HG03097 (cell line): Measurements from ENCODE around the gene ERI2.

Experiments used
- ATAC-seq: cut with Tn5 transposase; IDR thresholded peaks from one replicate; pipeline ENCODE4 v1.9.1; 2021; ENCODE audit not compliant: unreplicated experiment, low FRiP score

Gene ERI2

DNA sequence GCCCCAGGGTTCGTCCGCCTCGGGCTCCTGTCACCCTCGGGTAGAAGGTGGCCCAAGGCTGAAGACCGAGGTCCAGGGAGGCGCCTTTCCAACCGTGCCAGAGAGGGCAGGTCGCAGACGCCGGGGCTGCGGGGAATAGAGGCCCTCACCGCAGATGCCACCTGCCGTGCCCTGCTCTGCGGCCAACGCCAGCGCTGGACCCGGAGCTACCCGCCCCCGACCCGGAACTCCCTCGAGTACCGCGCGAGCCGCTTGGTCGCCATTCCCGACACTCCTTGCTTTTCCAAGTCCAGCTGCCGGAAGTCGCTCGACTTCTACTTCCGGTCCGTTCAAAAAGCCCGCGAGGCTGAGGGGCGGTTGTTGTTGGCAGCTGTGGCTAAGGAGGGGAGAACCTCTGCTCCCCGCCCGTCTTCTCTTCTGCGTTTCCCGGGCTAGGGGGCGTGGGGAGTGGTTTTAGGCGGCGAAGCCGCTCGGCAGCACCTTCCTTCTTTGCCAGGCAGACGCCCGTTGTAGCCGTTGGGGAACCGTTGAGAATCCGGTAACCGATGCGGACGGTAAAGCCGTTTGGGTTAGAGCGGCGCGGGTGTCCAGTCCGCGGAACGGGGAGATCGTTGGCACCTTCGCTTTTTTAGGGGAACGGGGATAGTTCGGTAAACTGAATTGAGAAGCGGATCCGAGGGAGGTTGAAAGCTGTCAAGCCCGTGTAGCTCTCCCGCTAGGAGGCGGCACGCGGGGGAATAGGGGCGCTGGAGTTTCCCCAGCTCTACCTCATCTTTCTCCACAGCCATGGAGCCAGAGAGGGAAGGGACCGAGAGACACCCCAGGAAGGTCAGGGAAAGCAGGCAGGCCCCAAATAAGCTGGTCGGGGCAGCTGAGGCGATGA lies at the start of gene ERI2, which contains the start of gene REXO5:
TSS of gene ERI2 (minus strand) at position 305 of the 883 bp plus-strand sequence. CDS start at position 263, 42 bp downstream.
TSS of gene REXO5 (plus strand) at position 360 of the 883 bp plus-strand sequence. CDS start at position 787, 427 bp downstream.
- ATAC-seq, result peak; percentile 68

DNA sequence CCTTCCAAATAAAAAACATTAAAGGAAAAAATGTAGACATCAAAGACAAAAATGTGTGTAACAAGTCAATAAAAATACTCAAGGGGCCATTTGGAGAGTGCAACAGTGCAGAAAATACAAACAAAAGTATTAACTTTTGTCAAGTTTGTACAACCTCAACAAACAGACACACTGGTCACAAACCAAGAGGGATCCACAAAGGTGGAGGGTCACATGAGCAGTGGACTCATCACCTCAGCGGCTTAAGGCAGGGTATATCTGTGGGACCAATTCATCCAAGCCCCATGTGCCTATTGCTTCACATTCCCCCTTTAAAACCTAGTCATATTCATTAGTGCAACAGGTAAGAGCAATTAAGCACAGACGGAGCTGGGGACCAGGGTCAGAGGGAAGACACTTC lies 48.7 kb upstream of the ERI2 start:
- no peak for ATAC-seq

DNA sequence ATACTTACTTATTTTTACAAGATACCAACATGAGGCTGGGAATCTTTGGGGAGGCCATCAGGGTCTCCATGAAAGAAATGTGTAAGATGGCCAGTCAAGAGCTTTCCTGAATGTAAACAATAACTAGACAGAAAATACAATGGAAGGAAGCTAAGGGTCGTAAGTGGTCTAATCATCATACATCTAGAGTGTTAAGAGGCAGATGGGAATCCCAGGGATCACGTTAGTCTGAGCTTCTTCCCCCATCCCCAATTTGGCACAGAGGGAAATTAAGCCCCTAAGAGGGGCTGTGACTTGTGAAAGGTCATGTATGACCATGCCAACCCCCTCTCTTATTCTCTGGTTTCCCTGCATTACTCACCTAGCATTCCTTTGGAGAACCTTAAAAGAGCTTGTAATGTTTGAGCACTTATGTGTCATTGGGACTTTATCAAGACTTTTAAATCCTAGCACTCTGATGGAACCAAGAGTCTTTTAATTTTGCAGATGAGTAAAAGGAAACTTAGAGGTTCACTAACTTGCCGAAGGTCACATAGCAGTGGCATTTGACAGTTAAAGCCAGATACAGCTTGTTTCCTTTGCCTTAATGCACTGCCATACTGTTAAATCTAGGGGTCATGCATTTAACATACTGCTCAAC lies 47.8 kb upstream of the ERI2 start:
- ATAC-seq, result no peak

- no peak for ATAC-seq
Measured at GRCh38 chr16:20853143-20853542, 46.9 kb upstream of the ERI2 start.

DNA sequence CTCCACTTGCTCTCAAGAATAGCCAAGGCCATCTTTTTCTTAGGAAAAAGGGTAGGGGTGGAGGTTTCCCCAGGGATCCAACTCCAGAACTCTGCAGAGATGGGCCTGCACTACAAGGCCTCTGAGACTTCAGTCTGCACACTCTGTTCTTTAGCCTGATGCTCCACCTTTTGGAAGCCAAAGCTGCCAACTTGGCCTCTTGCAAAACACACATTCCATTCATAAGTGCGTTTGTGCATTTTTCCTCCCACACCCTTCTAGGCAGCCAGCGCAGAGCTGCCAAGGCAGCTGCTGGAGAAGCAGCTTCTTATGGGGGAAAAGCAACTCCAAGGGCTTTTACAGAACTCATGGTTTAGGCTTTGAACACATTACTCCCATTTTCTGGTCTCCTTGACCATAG lies 45.3 kb upstream of the ERI2 start:
- no peak for ATAC-seq

DNA sequence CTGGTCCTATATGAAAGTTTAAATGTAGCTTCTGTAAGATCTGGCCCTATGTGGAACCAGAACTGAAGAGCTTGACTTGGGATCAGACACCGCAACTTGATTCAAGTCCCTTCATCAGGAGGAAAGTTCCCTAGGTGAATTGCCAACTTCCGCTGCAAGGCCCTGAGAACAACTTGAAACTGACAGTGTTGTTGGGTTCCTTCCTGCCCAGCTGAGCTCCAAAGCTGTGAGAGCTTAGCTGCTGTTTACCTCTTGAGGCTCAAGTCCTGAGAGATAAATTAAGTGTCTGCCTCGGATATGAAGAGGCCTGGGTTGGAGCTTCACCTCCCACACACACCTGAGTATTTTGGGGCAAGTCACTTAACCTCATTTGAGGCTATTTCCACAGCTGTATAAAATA lies 44.7 kb upstream of the ERI2 start:
- no peak for ATAC-seq

- no peak for ATAC-seq
Measured at GRCh38 chr16:20849589-20850390, 43.5 kb upstream of the ERI2 start.

GRCh38 chr16:20847550-20847949 lies 41.3 kb upstream of the ERI2 start:
- no peak for ATAC-seq

GRCh38 chr16:20846551-20846950 lies 40.3 kb upstream of the ERI2 start:
- ATAC-seq, result no peak

DNA sequence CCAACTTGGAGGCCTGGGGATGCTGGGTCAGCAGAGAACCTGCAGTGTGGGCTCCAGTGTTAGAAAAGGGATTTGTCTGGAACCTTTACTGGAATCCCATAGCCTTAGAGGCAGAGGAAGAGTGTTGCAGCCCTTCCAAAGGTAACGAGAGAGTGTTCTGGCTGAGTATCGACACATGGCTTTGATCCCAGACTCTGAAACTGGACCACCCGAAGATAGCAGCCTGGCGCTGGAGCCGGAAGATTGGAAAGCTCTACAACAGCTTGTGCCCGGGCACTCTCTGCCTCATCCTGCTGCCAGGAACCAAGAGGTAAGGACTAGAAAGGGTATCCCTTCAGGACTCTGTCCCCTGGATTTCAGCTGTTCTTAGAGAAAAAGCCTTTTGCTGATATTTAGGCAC lies 39.8 kb upstream of the ERI2 start:
- ATAC-seq, result no peak

- ATAC-seq, result no peak
Measured at GRCh38 chr16:20844588-20844987, 38.3 kb upstream of the ERI2 start.

GRCh38 chr16:20844054-20844453 lies 37.8 kb upstream of the ERI2 start:
- no peak for ATAC-seq

DNA sequence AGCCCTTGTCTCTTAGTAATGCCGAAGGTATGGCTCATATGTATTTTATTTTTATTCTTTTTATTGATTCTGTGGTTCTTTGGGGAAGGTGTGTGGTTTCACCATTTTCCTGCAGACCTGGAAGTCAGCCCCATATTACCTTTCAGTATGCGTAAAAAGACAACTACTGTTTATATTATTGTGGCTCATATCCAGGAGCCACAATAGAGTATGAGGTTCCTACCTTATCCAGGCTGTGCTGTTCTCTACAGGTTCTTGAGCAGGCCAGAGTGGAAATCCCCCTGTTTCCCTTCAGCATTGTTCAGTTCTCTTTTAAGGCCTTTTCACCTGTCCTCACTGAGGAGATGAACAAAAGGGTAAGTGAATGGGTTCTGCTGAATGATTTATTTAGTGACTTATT lies 33.2 kb upstream of the ERI2 start:
- no peak for ATAC-seq

DNA sequence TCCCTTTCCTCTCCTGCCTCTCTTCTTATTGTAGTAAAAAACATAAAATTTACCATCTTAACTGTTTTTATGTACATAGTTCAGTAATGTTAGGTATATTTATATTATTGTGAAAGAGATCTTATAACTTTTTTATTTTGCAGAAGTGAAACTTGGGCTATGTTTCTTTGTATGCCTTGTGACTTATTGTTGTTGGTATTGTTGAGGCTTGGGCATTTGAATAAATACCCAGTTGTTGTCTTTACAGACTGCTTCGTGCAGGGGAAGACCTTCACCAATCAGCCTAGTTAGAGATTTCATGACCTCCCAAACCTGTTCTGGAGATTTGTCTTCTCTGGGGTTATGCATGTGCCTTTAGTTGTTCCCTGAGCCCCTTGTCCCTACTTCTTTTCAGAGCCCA lies 32.0 kb upstream of the ERI2 start:
- no peak for ATAC-seq

GRCh38 chr16:20833086-20833485 lies 26.8 kb upstream of the ERI2 start:
- ATAC-seq, result no peak

- no peak for ATAC-seq
Measured at GRCh38 chr16:20830372-20830771, 24.1 kb upstream of the ERI2 start.

GRCh38 chr16:20829536-20829935 lies 23.3 kb upstream of the ERI2 start:
- no peak for ATAC-seq

DNA sequence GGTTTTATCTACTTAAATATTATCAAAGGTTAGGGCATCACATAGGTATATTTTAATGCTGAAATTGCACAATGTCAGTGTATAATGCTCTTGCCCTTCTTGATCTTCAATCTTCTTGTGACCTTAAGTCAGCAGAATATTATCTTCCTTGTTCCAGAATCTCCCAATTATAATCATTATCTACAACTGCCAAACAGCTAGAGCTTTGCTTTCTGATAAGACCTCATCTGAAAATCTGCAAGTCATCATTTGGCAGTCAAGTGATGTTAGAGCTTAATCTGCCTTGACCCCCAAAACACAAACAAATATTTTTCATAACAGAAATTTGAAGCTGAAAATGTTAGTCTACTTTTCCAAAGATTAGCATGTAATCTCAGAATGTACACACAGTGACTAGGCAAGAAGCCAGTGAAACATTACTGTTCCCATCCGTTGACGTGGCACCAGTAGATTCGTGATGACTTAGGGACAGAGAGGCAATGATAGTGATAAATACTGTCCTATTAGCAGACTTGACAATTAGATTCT lies 19.8 kb upstream of the ERI2 start:
- ATAC-seq, result no peak

DNA sequence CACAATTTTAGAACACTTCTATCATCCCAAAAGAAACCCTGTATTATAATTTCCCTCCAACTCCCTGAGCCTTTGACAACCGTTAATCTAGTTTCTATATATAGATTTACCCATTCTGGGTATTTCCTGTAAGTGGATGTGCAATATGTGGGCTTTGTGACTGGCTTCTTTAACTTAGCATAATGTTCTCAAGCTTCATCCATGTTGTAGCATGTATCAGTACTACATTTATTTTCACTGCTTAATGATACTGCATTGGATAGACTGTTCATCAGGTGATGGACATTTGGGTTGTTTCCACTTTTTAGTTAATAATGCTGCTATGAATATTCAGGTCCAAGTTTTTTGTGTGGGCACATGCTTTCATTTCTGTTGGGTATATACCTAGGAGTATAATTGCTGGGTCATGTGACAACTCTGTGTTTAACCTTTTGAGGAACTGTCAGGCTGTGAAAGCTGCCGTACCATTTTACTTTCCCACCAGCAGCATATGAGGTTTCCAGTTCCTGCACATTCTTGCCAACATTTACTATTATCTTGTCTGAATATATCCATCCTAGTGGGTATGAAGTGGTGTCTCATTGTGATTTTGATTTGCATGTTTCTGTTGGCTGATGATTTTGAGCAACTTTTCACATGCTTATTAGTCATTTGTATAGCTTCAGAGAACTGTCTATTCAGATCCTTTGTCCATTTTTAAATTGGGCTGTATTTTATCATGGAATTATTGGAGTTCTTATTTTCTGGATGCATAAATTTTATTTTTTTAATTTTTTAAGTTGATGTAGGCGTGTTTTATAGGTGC lies 16.5 kb upstream of the ERI2 start:
- no peak for ATAC-seq

DNA sequence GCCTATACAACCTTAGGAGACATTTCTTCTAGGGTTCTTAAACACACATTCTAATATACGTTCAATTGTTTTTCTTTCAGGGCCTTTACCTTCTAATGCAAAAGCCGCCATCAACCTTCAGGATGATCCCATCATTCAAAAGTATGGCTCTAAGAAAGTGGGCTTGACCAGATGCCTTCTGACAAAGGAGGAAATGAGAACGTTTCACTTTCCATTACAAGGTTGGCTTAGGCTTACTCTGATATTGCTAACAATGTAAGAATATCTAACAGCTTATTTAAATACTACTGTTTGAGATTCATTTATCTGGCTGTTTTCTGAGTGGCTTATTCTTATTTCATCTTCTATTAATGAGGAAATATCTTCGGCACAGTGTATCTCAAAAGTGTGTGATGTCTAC lies 15.4 kb upstream of the ERI2 start:
- no peak for ATAC-seq
